Smooth muscle cell (in vitro differentiated cells): ENCODE data around the gene FNDC3B. TPM values are rescaled to one million over a fixed set of nuclear protein-coding genes. Genes with fewer than 3 reads are reported as not detected.

ENCODE experiments used
- DNase-seq: peaks from one replicate; lab custom pipeline; 2025; ENCODE audit not compliant: unreplicated experiment; lab: John Stamatoyannopoulos, UW
- H2AFZ ChIP-seq: fragments of 200-600 bp; sonication (generic); 2 replicates; pipeline ENCODE4 v1.6.0; 2016; ENCODE audit warnings: antibody characterized with exemption, low read depth, mild to moderate bottlenecking
- H3F3A ChIP-seq: fragments of 200-600 bp; sonication (generic); 2 replicates; pipeline ENCODE4 v1.6.0; 2017; ENCODE audit warnings: antibody characterized with exemption, low read depth
- H3K27ac ChIP-seq: fragments of 200-600 bp; sonication (generic); 2 replicates; pipeline ENCODE4 v1.5.1; 2016; ENCODE audit warnings: low read depth, mild to moderate bottlenecking
- H3K27me3 ChIP-seq: fragments of 200-600 bp; sonication (generic); 2 replicates; pipeline ENCODE4 v1.6.1; 2016; ENCODE audit warnings: low read depth, mild to moderate bottlenecking
- H3K36me3 ChIP-seq: fragments of 200-600 bp; sonication (generic); 2 replicates; pipeline ENCODE4 v1.5.1; 2016; ENCODE audit warnings: low read depth
- H3K4me1 ChIP-seq: fragments of 200-600 bp; sonication (generic); 2 replicates; pipeline ENCODE4 v1.5.1; 2016; ENCODE audit warnings: low read depth
- H3K4me2 ChIP-seq: fragments of 200-600 bp; sonication (generic); 2 replicates; pipeline ENCODE4 v1.6.0; 2016; ENCODE audit warnings: mild to moderate bottlenecking
- H3K4me3 ChIP-seq: fragments of 200-600 bp; sonication (generic); 2 replicates; pipeline ENCODE4 v1.5.1; 2016; ENCODE audit warnings: mild to moderate bottlenecking
- H3K79me2 ChIP-seq: fragments of 200-600 bp; sonication (generic); 2 replicates; pipeline ENCODE4 v1.6.0; 2016; ENCODE audit warnings: low read depth, mild to moderate bottlenecking
- H3K9ac ChIP-seq: fragments of 200-600 bp; sonication (generic); 2 replicates; pipeline ENCODE4 v1.6.0; 2016; ENCODE audit warnings: low read depth
- H3K9me3 ChIP-seq: fragments of 200-600 bp; sonication (generic); replicated peaks from 2 replicates; pipeline ENCODE4 v1.5.1; 2016; ENCODE audit warnings: low read depth
- H4K20me1 ChIP-seq: fragments of 200-600 bp; sonication (generic); 2 replicates; pipeline ENCODE4 v1.6.0; 2016; ENCODE audit warnings: low read depth
- CTCF ChIP-seq: fragments of 200-600 bp; sonication (generic); IDR thresholded peaks from 2 replicates; pipeline ENCODE4 v1.5.1; 2017; ENCODE audit warnings: borderline replicate concordance, mild to moderate bottlenecking, antibody characterized with exemption; ENCODE audit not compliant: insufficient read depth, poor library complexity, severe bottlenecking
- WGBS: methylation state at CpG from one replicate; pipeline ENCODE4 v1.1.7; 2016; ENCODE audit warnings: low lambda C conversion rate; 5-methylcytosine and 5-hydroxymethylcytosine counted together
- polyA plus RNA-seq: library from polyadenylated mRNA; unstranded; fragments of >200 nt; fragmentation: Nextera tagmentation; extraction: Ambion mirVana; gene quantifications from 2 replicates; pipeline ENCODE4 v1.2.1, GENCODE V29; 2016
- total RNA-seq: library from RNA; depleted of rRNA; stranded (reverse); fragments of >200 nt; gene quantifications from 2 replicates; pipeline ENCODE4 v1.2.3, GENCODE V29; 2014

The FNDC3B gene
- total and polyA plus RNA-seq, 2 experiments from 2014 or later: 149 to 294 TPM

DNA sequence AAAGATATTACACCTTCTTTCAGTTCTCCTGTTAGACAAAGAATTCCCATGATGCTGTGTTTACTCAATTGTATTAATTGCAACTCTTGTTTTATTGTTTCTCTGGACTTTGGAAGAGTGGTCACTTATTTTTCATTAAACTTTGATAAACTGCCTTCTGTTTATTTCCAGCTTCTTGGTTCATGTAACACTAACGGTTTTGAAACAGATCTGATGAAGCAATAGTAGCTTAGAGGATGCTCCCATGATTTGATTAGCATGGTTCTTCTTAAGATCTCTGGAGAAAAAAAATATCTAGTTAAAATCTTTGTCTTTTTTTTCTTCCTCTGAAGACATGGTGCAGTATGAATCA, 90.1 kb downstream of the FNDC3B start:
- Histone ChIP-seq H3K9ac (peak overlapping the region; percentile 35), H3K27ac (peak overlapping the region; percentile 99)

GRCh38 chr3:172129850-172130716, 90.7 kb downstream of the FNDC3B start:
- Histone ChIP-seq H3K9me3 (no peaks in the 10 kb centered on the region), H3F3A (peaks cover 71% of the 10 kb centered on the region), H3K36me3 (no peaks in the 10 kb centered on the region), H3K79me2 (peaks cover 98% of the 10 kb centered on the region), H3K4me1 (peaks cover 33% of the 10 kb centered on the region), H2AFZ (no peak overlapping the region), H3K27me3 (no peaks in the 10 kb centered on the region), H3K4me2 (peak overlapping the region; percentile 71), H3K27ac (peak overlapping the region; percentile 99), H3K9ac (peak overlapping the region; percentile 86), H4K20me1 (peaks cover 98% of the 10 kb centered on the region), H3K4me3 (no peak overlapping the region)
- no peak for TF ChIP-seq CTCF
- WGBS: 26% methylated on average over 16 of the region's 16 CpGs
- DNase-seq: peak; percentile 42

More for the DNA sequence above, 90.1 kb downstream of the FNDC3B start:
- Histone ChIP-seq H3K27me3 (no peaks in the 10 kb centered on the region), H3F3A (peaks cover 77% of the 10 kb centered on the region), H3K36me3 (no peaks in the 10 kb centered on the region), H4K20me1 (peaks cover 99% of the 10 kb centered on the region), H3K4me3 (no peak overlapping the region), H3K79me2 (peaks cover 98% of the 10 kb centered on the region), H3K4me1 (peaks cover 35% of the 10 kb centered on the region), H3K9me3 (no peaks in the 10 kb centered on the region), H3K4me2 (peak overlapping the region; percentile 66), H2AFZ (no peak overlapping the region)
- 10% methylated on average over 1 of the region's 1 CpG for WGBS
- TF ChIP-seq CTCF: no peak
- DNase-seq: no peak

GRCh38 chr3:172130717-172131050, 91.3 kb downstream of the FNDC3B start:
- Histone ChIP-seq H3K36me3 (no peaks in the 10 kb centered on the region), H3K4me2 (peak overlapping the region; percentile 71), H2AFZ (no peak overlapping the region), H3F3A (peaks cover 69% of the 10 kb centered on the region), H3K79me2 (peaks cover 98% of the 10 kb centered on the region), H3K27ac (peak overlapping the region; percentile 99), H3K9ac (peak overlapping the region; percentile 86), H3K27me3 (no peaks in the 10 kb centered on the region), H4K20me1 (peaks cover 98% of the 10 kb centered on the region), H3K4me3 (no peak overlapping the region), H3K4me1 (peaks cover 32% of the 10 kb centered on the region), H3K9me3 (no peaks in the 10 kb centered on the region)
- no peak for DNase-seq
- no peak for TF ChIP-seq CTCF
- 77% methylated on average over 2 of the region's 2 CpGs for WGBS

- Histone ChIP-seq H3K36me3 (no peaks in the 10 kb centered on the region), H3K9ac (no peak overlapping the region), H3K4me2 (peak overlapping the region; percentile 13), H3F3A (peaks cover 72% of the 10 kb centered on the region), H3K79me2 (peaks cover 98% of the 10 kb centered on the region), H4K20me1 (peaks cover 98% of the 10 kb centered on the region), H3K4me1 (peaks cover 33% of the 10 kb centered on the region), H3K27ac (peak overlapping the region; percentile 99), H3K4me3 (no peak overlapping the region), H3K27me3 (no peaks in the 10 kb centered on the region), H2AFZ (no peak overlapping the region), H3K9me3 (no peaks in the 10 kb centered on the region)
- WGBS: 72% methylated on average over 1 of the region's 1 CpG
- DNase-seq: no peak
- TF ChIP-seq CTCF: no peak
Measured at GRCh38 chr3:172131746-172132145, 92.4 kb downstream of the FNDC3B start.
